Measurements from ENCODE around the gene LDB2.

GRCh38 chr4:16713271-16713670 is 185.2 kb downstream of the LDB2 start:
- TF ChIP-seq, protein P1, sequence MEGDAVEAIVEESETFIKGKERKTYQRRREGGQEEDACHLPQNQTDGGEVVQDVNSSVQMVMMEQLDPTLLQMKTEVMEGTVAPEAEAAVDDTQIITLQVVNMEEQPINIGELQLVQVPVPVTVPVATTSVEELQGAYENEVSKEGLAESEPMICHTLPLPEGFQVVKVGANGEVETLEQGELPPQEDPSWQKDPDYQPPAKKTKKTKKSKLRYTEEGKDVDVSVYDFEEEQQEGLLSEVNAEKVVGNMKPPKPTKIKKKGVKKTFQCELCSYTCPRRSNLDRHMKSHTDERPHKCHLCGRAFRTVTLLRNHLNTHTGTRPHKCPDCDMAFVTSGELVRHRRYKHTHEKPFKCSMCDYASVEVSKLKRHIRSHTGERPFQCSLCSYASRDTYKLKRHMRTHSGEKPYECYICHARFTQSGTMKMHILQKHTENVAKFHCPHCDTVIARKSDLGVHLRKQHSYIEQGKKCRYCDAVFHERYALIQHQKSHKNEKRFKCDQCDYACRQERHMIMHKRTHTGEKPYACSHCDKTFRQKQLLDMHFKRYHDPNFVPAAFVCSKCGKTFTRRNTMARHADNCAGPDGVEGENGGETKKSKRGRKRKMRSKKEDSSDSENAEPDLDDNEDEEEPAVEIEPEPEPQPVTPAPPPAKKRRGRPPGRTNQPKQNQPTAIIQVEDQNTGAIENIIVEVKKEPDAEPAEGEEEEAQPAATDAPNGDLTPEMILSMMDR (conservative IDR thresholded peaks at IDR 0.05; ENCODE audit: low read length): no peak
- TF ChIP-seq EZH2phosphoT487 (IDR thresholded peaks at IDR 0.05; ENCODE audit: borderline replicate concordance, low read depth, low read length): no peak
